Activated CD8-positive, alpha-beta memory T cell treated with anti-CD3 and anti-CD28 coated beads for 48 hours (primary cell): ENCODE results near the gene TMEM132E.

Experiments used
- DNase-seq, 3 experiments: peaks; one replicate each; pipeline ENCODE4 v3.0.0-alpha.2; 2020; ENCODE audit warnings: low read depth in 2 of 3, low spot score in 2 of 3

TMEM132E gene

DNA sequence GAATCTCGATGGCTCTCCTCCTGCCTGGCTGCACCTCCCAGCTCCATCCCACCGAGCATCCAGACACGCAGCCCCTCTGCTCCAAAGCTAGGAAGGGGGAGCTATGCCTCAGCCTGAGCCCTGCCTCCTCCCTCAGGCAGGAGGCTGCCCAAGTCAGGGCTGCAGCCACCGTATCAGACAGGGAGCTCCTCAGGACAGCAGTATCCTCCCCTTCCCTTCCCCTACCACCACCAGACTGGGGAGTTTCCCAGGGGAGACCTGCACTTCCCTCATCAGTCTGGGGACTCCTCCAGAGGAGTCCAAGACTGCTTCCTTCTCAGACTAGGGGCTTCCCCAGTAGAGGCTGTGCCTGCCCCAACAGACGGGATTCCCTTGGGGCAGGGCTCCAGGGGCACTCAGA lies 17.5 kb downstream of the TMEM132E start:
- DNase-seq = no peak

DNA sequence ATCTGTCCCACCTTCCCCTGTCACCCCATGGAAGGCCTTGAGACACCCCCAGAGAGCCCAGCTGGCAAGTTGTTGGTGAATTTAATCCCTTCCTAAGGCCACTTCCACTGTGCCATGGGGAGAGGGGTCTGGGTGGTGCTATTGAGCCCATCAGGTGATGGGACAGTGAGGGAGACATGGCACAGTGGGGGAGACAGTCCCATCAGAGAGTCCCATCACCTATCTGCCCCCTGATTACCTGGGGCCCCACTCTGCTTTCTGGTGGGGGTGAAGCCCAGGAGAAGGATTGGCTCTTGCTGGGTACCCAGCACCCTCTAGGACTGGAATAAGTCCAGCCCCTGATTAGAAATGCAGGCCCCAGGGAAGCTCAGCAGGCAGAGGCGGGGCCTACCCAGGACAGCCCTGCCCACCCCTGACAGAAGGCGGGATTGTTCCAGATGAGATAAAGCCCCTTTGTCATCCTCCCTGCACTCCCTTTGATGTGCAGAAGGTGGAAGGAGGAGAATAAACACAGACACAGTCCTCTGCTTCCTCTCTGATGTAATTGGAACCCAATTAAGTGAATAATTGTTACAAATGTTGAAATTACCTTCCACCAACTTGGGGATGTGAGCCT lies 18.9 kb downstream of the TMEM132E start:
- DNase-seq = no peak

DNA sequence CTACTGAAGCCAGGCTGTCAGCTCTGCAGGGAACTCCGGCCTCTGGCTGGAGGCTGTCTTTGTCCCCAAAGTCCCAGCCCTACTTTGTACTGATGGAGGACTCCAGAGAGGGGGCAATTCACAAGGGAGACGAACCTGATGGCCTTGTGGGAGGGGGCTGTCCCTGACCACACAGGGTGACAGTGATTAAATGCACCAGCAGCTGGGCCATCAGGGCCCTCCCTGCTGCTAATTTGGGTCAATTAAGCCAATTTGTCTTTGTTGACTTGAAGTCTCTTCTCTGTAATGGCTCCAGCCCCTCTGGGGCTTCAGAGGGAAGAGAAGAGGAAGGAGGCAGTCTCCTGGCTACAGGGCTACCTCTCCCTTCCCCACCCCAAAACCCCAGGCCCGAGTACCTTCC lies 22.0 kb downstream of the TMEM132E start:
- DNase-seq = no peak

DNA sequence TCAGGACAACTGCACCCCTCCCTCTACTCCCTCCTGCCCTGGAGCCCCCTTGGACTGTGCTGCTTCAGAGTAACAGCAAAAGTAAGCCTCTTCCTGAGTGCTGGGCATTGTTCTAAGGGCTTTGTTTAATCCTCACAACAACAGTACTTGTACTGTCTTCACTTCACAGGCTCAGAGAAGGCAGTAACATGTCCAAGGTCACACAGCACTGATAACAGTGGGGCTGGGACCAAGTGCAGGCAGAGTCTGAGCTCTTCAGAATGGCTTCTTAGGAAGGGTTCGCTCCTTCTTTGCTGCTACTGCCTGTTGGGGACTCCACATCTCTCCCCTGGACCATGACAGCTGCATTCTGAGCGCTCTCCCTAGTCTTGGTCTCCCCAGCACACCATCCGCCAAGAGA lies 24.6 kb downstream of the TMEM132E start:
- no peak for DNase-seq

DNA sequence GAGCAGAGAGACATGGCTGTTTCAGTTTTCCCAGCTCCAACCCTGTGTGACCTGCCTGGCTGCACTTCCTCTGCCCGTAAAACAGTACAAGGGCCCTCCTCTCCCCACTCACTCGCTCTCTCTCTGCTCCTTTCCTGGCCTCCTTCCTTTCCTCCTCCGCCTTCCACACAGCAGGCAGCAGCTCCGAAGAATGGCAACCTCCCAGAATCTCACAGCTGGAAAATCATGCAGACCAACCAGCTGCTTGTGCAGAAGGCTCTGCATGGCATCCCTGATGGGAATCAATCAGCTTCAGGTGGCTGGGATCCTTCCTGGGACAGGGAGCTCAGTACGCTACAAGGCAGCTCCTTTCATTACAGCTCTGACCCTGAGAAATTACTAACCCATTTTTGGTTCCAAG lies 27.4 kb downstream of the TMEM132E start:
- no peak for DNase-seq

DNA sequence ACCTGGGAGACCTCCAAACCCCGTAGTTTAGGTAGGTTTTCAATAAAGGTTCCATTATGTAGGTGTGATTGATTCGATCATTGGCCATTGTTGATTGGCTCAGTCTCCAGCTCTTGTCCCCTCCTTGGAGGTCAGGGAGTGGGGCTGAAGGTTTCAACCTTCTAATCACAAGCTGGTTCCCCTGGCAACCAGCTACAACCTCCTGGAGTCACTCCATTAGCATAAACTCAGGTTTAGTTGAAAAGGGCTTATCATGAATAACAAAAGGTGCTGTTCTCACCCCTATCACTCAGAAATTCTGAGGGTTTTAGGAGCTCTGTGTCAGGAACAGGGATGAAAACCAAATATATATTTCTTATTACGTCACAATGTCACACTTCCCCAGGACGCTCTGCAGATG lies 28.5 kb downstream of the TMEM132E start:
- no peak for DNase-seq

DNA sequence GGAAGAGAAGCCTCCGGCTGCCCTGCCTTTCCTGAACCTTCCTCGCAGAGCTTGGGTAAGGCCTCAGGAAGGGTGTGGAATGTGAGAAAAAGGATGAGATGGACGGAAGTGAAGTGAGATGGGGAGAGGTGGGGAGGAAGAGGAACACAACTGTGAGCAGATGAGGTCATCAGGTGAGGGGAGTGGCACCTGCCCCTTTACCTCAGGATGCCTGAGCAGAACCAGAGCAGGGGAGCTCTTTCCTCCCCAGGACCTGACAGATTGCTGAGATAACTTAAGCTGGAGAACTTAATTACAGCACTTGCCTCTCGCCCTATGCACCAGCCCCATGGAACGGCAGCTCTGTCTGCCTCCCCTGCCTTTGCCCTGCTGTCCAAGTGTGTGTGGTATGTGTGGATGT lies 29.8 kb downstream of the TMEM132E start:
- no peak for DNase-seq

DNA sequence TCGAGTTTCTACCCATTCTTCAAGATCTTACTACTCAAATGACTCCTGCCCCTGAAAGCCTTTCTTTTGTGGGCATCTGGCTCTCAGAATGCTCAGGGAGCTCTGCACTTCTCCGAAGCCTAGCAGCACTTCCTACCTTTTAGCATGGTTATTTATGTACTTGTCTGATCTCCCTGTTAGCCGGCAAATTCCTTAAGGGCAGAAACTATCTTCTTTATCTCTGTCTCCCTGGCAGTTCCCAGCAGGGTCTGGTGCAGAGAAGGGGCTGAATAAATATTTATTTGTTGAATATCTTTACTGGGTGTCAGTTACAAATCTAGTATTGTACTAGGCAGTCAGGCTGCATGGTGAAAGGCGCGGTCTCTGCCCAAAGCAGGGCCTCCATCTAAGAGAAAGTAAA lies 30.7 kb downstream of the TMEM132E start:
- DNase-seq = no peak

DNA sequence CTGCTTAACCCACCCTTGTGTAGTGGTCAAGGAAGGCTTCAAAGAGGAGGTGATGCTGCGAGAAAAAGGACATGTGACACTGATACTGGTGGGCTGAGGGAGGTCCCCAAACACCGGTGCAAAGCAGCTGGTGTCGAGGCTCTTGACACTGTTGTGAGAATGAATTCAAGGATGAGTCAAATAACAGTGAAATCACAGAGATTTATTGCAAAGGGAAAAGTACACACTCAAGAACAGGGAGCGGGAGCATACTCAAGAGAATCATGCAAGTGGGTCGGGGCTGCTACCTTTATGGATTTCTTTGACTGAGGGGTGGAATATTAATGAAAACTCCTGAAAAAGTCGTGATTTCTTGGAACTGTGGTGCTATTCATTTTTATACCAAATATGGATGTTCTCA lies 31.1 kb downstream of the TMEM132E start:
- DNase-seq = no peak

DNA sequence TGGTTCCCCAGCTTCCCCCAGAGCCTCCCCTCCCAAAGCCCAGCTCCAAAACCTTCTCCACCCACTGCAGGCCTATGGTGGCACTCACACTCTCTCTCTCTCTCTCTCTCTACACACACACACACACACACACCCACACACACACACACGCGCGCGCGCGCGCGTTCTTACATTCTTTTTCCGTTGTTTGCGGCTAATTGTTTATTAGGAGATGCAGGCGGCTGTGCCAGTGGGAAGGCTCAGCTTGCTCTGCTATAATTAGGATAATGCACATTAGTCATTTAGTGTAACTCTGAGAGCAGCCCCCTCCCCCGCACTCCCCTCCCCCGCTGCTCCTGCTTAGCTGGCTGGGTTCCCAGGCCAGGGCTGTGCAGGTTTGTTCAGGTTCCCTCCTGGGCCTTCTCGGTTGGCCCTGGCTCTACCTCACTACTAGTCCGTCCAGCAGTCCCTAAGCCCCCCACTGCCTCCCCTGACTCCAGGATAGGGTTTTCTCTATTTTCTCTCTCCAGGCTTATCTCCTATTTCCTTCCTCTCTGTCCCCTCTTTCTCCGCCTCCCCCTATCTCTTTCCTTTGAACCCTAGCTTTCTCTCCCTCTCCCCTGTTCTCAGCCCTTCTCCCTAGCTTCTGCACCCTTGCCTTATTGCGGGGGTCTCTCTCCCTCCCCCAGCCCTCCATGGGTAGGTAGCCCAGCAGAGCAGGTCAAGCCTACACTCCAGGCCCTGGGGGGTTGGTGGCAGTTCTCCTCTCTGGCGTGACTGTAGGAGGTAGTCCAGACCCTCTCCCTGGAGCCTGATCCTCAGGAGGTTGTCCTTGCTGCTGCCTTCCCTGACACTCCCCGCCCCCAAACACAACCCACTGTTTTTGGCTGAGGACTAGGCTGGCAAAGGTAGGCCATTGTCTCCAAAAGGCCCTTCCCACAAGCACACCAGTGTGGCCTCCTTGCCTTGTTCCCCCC lies 34.0 kb downstream of the TMEM132E start:
- DNase-seq = no peak

DNA sequence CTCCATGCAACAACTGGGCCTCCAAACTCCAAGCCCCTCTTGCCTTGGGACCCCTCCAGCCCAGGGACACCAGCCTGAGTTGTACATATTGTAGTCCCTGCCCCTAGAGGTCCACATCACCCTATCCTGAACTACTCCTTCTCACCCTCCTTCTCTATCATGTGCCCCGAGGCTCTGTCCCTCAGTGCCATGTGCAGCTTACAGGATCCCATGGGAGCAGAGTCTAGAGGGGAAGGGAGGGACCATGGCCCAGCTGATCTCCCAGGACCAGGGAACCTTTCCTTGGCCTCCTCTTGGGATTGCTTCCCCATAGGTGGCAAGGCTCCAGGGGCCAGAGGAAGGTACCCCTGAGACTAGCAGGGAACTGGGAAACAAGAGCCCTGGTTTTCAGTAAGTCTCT lies 35.3 kb downstream of the TMEM132E start:
- no peak for DNase-seq

DNA sequence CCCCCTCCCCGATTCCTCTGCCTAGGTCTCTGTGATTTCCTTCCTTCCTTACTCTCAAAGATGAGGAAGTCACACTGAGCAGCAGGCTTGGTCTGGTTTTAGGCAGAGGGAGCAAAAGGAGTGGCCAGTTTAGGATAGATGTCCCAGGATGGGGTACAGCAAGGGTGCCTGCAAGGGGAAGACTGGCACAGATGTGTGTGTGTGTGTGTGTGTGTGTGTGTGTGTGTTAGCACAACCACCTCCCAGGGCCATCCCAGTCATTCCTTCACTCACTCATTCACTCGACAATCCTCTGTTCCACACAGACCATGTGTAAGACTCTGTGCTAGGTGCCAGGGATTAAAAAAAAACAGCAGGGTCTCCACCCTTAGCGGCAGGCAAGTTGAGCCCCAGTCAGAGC lies 35.9 kb downstream of the TMEM132E start:
- no peak for DNase-seq

DNA sequence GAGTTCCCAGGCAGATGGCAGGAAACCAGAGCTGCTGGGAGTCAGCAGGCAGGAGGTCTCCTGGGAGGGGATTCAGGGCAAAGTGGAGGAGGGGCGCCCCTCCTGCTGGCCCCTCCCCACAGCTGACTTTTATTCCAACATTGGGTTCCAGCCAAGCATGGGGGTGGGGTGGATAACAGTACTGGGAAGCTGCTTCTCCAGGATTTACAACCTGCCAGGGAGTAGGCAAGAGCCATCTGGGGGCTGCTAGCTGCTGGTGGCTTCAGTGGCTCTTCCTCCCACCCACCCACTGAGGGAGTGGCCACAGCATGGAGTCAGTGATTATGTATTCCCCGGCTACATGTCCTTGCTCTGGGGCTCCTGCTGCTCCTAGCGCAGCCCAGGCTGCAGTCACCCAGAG lies 36.8 kb downstream of the TMEM132E start:
- no peak for DNase-seq

DNA sequence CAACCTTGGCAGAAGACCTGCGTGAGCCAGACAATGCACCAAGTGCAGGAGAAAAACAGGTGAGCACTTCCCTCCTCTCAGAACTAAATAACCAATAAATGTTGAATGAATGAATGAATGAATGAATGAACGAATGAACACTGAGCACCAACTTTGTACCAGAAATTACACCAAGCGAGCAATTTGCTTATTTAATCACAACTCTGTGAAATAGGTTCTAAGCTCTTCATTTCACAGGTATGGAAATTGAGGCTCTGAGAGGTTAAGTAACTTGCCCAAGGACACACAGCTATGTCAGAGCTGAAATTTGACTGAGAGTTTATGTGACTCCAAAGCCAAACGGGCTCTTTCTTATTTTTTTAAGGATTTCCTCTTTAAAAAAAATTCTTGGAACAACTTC lies 38.0 kb downstream of the TMEM132E start:
- no peak for DNase-seq

DNA sequence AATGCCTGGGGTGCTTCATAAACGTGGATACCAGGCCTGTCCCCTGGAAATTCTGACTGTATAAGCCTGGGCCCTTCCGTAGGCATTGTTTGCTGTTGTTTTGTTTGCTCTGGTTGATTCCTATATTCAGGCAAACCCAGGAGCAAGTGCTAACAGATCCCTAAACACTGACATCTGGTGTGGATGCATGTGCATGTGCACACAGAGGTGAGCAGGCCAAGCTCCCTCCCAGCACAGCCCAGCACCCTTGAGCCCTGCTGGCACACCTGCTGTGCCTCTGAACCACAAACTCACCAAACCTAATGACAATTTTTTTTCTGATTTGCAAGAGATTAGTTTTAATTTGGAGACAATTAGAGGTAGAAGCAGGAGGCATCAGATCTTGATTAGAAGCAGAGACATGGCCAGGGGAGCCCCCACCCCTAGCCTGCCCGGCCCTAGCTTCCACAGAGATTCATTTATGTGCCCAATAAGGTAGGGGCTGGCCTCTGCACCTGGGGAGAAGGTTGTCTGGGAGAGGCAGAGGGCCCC lies 40.4 kb downstream of the TMEM132E start:
- no peak for DNase-seq

DNA sequence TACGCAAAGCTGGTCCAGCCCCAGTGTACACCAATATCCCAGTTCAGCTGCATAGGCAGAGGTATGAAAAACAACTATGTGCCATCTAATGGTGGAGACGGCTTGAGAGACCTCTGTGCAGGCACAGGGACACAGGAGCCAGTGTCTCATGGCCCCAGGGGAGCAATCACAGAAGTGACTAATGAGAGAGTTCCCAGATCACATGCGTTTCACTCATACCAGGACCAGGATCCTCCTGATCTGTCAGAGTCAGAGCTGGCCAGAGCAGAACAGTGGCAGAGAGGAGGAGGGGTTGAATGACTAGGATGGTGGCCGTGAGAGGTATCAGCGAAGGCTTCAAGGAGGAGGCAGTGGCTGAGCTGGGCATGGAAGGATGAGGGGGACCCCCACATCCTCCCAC lies 41.1 kb downstream of the TMEM132E start:
- DNase-seq = no peak

DNA sequence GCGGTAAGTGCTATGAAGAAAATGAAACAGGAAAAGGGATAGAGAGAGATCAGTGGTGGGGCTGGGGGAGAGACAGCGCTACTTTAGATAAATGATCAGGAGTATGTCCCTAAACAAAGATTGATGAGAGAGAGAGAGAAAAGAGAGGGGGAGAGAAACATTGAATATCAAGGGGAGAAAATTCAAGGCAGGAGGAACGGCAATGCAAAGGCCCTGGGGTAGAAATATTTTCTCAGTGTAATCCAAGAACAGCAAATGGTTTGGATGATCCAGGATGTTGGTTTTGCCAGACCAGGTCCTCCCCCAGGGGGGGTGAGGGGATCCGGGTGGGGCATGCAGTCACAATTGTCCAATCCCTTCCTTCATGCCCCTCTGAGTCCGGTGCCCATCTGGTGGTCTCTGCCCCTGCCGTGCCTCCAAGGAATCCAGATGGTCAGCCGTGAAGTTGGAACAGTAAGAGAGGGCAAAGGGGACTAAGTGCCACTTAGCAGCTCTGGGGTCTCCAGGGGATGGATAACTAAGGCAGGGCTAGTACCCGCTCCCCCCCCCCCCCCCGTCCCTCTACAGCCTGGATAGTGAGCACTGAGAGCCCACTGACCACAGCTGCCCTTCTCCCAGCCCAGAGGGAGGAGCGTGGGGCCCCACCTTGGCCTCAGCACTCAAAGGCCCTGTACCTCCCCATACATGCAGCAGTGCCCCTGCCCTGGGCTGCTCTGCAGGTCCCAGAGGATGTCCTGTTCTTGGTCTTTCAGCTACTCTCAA lies 43.7 kb downstream of the TMEM132E start:
- no peak for DNase-seq

DNA sequence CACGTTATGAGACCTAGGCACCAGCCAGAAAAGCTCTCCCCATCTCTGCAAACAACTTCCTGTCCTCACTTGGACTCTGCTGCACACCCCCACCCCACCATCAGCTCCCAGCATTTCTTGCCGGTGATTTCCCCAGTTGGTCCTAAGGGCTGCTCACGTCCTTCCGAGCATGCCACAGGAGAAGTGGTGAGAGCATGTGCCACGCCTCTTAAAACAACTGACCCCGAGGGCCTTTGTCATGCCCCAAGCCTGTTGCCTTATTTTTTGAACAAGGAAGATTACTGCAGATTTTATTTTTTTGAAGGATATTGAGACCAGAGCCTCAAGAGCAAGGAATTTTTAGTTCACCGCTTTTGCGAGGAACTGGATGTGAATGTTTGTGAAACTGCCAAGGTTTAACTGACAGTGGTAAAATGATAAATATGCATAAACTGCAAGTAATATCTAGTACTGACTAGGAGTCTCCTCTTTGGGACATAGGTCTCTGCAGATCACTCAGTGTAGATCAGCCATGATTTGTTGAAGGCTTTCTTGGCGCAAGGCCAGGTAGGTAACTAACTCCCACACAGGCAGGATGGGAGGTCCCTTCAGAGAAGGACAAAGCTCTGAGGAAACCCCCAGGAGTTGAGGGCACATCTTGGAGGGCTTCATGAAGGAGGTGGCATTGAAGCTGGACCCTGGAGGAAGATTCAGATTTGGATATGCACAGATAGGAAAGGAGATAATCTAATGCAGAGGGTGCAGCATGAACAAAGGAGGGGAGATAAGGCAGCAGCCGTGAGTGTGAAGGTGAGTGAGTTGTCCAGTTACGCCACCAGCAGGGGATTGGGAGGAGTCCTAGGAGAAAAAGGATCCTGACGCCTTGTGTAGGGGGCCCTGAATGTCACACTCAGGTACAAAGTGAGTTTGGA lies 44.7 kb downstream of the TMEM132E start:
- no peak for DNase-seq

DNA sequence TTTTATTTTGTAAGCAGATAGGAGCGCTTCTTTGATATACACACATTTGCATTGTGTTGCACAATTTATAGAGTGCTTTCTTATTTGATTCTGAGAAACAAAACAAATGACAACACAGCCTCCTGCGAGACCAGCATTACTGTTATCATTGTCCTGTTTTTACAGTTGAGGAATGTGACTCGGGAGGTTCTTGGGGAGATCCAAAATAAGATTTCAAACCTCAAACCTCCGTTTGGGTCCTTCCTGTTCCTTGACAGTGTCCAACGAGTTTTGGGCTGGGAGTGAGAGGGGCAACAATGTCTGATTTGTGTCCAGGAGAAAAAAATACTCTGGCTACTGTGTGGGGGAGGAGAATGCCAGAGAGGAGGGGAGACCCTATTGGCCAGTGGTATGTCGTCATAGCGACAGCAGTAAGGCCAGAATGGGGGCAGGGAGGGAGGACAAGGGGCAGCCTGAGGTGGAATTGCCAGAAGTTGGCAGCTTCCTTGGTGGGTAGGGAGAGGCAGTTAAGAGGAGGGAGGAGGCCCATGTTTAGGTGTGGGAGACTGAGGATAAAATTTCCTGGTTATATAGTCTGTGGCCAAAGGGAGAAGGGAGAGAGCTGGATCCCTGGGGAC lies 45.5 kb downstream of the TMEM132E start:
- DNase-seq = no peak

DNA sequence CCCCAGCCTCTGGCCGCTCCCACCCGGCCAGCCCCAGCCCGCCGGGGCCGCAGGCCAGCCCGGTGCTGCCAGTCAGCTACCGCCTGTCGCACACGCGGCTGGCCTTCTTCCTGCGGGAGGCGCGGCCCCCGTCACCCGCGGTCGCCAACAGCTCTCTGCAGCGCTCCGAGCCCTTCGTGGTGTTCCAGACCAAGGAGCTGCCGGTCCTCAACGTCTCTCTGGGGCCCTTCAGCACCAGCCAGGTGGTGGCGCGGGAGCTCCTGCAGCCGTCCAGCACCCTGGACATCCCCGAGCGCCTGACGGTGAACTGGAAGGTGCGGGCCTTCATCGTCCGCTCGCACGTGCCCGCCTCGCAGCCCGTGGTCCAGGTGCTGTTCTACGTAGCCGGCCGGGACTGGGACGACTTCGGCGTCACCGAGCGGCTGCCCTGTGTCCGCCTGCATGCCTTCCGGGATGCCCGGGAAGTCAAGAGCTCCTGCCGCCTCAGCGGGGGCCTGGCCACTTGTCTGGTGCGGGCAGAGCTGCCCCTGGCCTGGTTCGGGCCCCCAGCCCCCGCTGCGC lies 46.8 kb downstream of the TMEM132E start:
- DNase-seq = no peak
